ENCODE results near the gene NHS. TPM values are rescaled to one million over a fixed set of nuclear protein-coding genes. Genes with fewer than 3 reads are reported as not detected.

Gene NHS
- 11.5 to 14.9 TPM (median 12.8 TPM) in 3 replicates for total RNA-seq
- long read RNA-seq, partial matches to known transcripts: 0 of 2 reads
- long read RNA-seq, other reads (novel, unspliced or antisense): 2 of 2 reads

- Mint-ChIP-seq H3K27me3 (ENCODE audit: low read depth) (peaks cover 26% of the 10 kb centered on the region), H3K36me3 (ENCODE audit: low read depth) (no peaks in the 10 kb centered on the region), H3K4me3 (ENCODE audit: unreplicated experiment) (peak within 1 kb of the TSS; percentile 77), H3K27ac (ENCODE audit: unreplicated experiment) (no peak within 1 kb of the TSS), H3K9me3 (ENCODE audit: low read depth) (no peaks in the 10 kb centered on the region), H3K4me1 (ENCODE audit: low read depth) (peaks cover 18% of the 10 kb centered on the region)
- peak; percentile 79 for TF ChIP-seq CTCF (IDR thresholded peaks at IDR 0.05)
- DNase-seq (ENCODE audit: low spot score): no peak
These were observed at the start of gene NHS for GRCh38 chrX:17374619-17375366. TSS of gene NHS (plus strand) at chrX:17375200. CDS start at chrX:17375758, 558 bp downstream.

DNA sequence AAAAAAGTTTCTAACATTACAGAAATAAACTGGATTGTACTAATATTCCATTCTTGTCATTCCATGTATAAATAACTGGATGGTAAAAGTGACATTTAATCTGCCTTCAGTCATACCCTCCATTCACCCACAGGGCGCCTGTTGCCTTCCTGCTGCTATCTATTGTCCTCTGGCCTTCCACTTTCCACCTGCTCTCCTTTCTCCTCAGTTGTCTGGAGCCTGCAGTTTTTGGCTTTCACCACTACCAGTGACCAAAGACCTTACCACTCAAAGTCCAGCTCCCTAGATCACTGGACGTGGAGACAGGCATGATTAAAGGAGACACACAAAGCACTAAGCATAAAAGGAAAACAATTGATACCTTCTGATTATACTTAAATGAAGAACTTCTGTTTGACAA is 46.2 kb upstream of the NHS start:
- H3K4me3 Mint-ChIP-seq (ENCODE audit: unreplicated experiment): no peak overlapping the region

DNA sequence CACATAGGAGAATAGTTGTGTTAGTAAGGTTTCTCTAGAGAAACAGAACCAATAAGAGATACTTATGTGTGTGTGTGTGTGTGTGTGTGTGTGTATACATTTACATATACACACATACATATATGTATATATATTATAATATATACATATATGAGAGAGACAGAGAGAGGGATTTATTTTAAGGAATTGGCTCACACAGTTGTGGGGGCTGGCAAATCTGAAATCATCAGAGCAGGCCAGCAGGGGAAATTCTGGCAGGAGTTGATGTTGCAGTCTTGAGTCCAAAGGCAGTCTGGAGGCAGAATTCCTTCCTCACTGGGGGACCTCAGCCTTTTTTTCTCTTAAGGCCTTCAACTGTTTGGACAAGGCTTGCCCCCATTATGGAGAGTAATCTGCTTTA is 38.6 kb upstream of the NHS start:
- Mint-ChIP-seq H3K4me3 (ENCODE audit: unreplicated experiment) (no peak overlapping the region), H3K4me1 (ENCODE audit: low read depth) (no peaks in the 10 kb centered on the region), H3K9me3 (ENCODE audit: low read depth) (no peaks in the 10 kb centered on the region), H3K36me3 (ENCODE audit: low read depth) (no peaks in the 10 kb centered on the region), H3K27ac (ENCODE audit: unreplicated experiment) (no peak overlapping the region), H3K27me3 (ENCODE audit: low read depth) (peaks cover 8% of the 10 kb centered on the region)
- DNase-seq (ENCODE audit: low spot score): no peak
- no peak for TF ChIP-seq CTCF (IDR thresholded peaks at IDR 0.05)

More for the DNA sequence above, 46.2 kb upstream of the NHS start:
- no peaks in the 10 kb centered on the region for H3K36me3 Mint-ChIP-seq (ENCODE audit: low read depth)
- H3K9me3 Mint-ChIP-seq (ENCODE audit: low read depth): no peaks in the 10 kb centered on the region
- TF ChIP-seq CTCF (IDR thresholded peaks at IDR 0.05): no peak
- H3K27ac Mint-ChIP-seq (ENCODE audit: unreplicated experiment): no peak overlapping the region
- no peaks in the 10 kb centered on the region for H3K4me1 Mint-ChIP-seq (ENCODE audit: low read depth)
- peaks cover 2% of the 10 kb centered on the region for H3K27me3 Mint-ChIP-seq (ENCODE audit: low read depth)
- no peak for DNase-seq (ENCODE audit: low spot score)

DNA sequence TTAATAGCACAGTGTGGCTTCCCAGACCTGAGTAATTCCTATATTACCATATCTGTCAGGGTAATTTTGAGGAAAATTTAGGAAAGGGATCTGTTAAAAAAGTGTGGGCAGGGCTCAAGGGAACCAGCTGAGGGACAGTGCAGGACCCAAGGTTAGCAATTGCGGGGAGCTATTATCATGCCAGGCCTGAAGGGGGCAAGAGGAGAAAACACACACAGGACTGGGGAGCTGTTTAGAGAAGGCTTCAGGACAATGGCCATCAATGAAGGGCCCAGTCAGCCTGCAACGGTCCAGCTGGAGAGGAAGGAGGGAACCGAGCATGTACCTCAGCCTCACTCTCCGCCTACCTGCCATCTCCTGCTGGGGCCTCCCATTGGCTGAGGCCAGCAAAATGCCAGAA is 19.0 kb upstream of the NHS start:
- no peak for DNase-seq (ENCODE audit: low spot score)
- peaks cover 10% of the 10 kb centered on the region for H3K9me3 Mint-ChIP-seq (ENCODE audit: low read depth)
- no peak overlapping the region for H3K27ac Mint-ChIP-seq (ENCODE audit: unreplicated experiment)
- peaks cover 3% of the 10 kb centered on the region for H3K36me3 Mint-ChIP-seq (ENCODE audit: low read depth)
- H3K4me3 Mint-ChIP-seq (ENCODE audit: unreplicated experiment): no peak overlapping the region
- peaks cover 16% of the 10 kb centered on the region for H3K4me1 Mint-ChIP-seq (ENCODE audit: low read depth)
- peaks cover 7% of the 10 kb centered on the region for H3K27me3 Mint-ChIP-seq (ENCODE audit: low read depth)
- no peak for TF ChIP-seq CTCF (IDR thresholded peaks at IDR 0.05)

- DNase-seq (ENCODE audit: low spot score): no peak
These were observed 15.5 kb upstream of the NHS start for GRCh38 chrX:17359500-17359899.

More at GRCh38 chrX:17359500-17359899, 15.5 kb upstream of the NHS start:
- no peak overlapping the region for H3K27ac Mint-ChIP-seq (ENCODE audit: unreplicated experiment)
- no peaks in the 10 kb centered on the region for H3K36me3 Mint-ChIP-seq (ENCODE audit: low read depth)
- no peaks in the 10 kb centered on the region for H3K9me3 Mint-ChIP-seq (ENCODE audit: low read depth)
- no peaks in the 10 kb centered on the region for H3K27me3 Mint-ChIP-seq (ENCODE audit: low read depth)
- peaks cover 16% of the 10 kb centered on the region for H3K4me1 Mint-ChIP-seq (ENCODE audit: low read depth)
- no peak for TF ChIP-seq CTCF (IDR thresholded peaks at IDR 0.05)
- no peak overlapping the region for H3K4me3 Mint-ChIP-seq (ENCODE audit: unreplicated experiment)
